HG02610 (cell line): ENCODE results near the gene KDM4B.
"Not testable (repeated sequence)": the region's sequence is repeated elsewhere in the genome, so short reads cannot be mapped to it uniquely, and the experiment has no call there.

Source experiments
- ATAC-seq: cut with Tn5 transposase; IDR thresholded peaks from one replicate; pipeline ENCODE4 v1.9.1; 2021; ENCODE audit warnings: mild to moderate bottlenecking, moderate library complexity; ENCODE audit not compliant: unreplicated experiment

Gene KDM4B

GRCh38 chr19:5012688-5013457 lies 44.0 kb downstream of the KDM4B start:
- no peak for ATAC-seq

DNA sequence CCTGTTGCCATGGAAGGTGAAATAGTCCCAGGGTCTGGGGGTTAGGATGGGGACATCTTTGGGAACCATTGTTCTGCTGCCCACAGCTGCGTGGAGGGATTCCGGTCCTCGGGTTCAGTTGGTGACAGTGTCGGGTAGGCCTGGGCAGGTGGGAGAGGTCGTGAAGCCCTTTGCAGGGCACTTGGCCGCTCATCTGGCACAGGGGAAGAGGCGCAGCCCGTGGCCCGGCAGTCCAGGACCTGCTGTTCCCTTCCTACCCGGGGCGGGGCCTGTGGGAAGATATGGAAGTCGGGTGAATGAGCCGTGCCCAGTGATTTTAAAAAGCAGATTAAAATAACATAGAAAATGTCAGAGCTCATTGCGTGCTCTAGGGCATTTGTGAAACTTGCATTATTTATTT lies 44.8 kb downstream of the KDM4B start:
- ATAC-seq, result no peak

DNA sequence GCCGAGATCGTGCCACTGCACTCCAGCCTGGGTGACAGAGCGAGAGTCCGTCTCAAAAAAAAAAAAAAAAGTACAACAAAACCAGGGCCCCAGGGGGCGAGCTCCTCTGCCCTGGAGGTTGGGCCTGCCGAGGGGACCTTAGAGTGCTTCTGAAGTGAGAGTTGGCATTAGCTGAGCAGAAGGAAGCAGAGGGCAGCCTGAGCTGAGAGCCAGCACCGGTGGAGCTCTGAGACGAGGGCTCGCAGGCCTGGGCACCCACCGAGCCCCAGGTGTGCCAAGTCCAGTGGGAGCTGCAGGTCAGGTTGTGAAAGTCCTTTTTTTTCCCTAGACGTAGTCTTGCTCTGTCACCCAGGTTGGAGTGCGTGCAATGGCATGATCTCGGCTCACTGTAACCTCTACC lies 46.0 kb downstream of the KDM4B start:
- ATAC-seq, result no peak

- no peak for ATAC-seq
Observed at GRCh38 chr19:5016268-5016667, 47.4 kb downstream of the KDM4B start.

- ATAC-seq, result no peak
Observed at GRCh38 chr19:5016781-5017180, 47.9 kb downstream of the KDM4B start.

DNA sequence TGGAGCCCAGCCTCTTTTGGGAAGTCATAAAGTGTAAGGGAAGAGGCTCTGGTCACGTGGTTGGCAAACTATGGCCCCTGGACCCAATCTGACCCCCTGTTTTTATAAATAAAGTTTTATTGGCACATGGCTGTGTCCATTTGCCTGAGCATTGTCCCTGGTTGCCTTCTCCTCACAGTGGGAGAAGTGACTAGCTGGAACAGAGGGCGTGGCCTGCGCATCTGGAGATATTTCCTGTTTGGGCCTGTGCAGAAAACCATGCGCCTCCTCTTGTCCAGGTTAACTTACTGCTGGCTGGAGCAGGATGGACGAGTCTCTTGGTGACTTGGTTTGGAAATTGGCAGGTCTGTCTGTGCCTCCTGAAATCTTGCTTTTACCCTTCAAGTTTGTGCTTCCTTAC lies 48.3 kb downstream of the KDM4B start:
- ATAC-seq, result no peak

GRCh38 chr19:5018224-5019015 lies 49.5 kb downstream of the KDM4B start:
- no peak for ATAC-seq

DNA sequence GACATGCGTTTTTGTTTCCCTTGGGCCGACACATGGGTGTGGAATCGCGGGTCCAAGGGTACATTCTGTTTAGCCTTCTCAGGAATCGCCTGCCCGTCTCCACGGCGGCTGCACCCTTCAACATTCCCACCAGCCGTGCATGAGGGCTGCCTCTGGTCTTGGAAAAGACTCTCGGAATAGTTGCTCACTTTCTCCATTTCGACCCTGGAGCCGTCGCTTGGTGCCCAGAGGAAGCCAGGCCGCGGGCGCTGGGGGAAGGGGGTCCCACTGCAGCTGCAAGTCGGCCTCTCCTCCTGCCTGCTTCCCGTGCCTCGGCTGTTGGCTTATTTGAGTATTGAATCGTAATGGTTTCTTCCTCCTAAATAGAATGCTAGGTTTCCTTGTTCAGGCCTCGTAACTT lies 51.5 kb downstream of the KDM4B start:
- no peak for ATAC-seq

DNA sequence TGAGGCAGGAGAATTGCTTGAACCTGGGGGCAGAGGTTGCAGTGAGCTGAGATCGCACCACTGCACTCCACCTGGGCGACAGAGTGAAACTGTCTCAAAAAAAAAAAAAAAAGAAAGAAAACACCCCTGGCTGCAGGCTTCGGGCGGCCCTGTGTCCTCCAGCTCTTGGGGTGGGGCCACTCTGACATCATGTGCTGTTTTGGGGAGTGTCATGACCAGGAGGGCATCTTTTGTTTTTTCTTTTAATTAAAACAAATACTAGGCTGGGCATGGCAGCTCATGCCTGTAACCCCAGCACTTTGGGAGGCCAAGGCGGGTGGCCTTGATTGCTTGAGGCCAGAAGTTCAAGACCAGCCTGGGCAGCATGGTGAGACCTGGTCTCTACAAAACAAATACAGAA lies 52.1 kb downstream of the KDM4B start:
- no peak for ATAC-seq

DNA sequence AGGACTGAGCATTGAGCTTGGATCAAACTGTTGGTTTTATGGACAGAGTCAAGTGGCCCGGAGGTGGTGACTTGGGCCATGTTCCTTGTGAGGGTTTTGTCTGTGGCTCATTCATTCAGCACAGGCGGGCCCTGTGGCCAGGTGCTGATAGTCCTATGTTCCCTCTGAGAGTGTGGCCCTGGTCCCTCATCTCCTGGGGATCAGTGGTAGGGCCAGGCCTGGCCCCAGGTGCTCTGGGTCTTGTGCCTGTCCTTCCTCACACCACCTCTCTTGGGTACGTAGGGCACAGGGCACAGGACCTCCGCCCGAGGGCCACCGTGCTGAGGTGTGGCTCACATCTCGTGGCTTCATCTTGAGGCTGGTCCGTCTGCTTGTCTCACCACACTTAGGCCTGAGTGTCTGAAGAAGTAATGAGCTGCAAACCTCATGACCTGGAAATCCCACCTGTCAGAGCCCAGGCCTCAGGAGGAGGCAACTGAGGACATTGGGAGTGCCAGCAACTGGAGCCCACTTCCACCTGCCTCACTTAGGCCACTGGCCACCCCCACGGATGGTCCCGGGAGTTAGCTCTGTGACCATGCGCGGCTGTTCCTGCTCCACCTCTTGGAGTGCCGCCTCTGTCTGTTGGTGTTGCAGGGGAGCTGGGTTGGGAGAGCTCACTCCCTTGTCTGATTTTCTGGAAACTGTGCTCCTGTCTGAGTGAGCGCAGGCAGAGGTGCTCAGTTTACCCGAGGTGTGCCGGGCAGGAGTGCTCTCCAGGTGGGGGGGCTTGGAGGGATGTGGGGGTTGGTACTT lies 53.4 kb downstream of the KDM4B start:
- no peak for ATAC-seq

DNA sequence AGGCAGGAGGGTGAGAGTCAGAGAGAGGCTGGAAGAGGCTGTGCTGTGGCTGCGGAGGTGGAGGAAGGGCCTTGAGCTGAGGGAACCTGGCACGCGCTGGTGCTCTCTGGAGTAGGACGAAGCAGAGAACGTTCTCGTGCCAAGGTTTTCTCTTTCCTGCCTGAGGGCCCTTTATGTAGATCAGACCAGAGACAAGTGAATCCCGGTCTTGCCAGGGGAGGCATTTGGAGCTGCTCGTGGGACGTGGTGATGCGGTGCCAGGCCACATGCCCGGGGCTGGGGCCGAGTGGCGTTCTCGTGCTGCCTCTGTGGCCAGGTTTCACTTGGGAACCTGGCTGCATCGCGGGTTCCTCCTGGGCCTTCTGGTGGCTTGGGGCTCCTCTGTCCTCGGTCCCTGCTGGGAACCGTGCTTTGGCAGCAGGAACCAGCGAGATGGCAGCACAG lies 54.2 kb downstream of the KDM4B start:
- ATAC-seq, result no peak

GRCh38 chr19:5024282-5024681 lies 55.4 kb downstream of the KDM4B start:
- ATAC-seq, result no peak

DNA sequence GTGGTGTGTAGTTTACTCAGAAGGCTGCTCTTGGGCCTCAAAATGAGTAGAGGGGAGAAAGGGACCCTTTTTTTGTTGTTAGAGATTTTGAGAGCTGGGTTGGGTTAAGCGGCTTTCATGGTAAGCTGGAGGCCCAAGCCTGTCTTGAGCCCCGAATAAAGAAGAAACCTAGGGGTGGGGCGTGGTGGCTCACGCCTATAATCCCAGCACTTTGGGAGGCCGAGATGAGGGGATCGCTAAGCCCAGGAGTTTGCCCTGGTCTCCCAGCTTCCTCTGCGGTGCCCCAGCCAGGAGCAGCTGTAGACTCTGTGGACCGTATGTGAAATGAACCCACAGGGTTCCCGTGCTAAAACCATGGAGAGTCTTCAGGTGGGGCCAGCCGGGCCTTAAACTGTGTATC lies 56.1 kb downstream of the KDM4B start:
- ATAC-seq, result no peak

DNA sequence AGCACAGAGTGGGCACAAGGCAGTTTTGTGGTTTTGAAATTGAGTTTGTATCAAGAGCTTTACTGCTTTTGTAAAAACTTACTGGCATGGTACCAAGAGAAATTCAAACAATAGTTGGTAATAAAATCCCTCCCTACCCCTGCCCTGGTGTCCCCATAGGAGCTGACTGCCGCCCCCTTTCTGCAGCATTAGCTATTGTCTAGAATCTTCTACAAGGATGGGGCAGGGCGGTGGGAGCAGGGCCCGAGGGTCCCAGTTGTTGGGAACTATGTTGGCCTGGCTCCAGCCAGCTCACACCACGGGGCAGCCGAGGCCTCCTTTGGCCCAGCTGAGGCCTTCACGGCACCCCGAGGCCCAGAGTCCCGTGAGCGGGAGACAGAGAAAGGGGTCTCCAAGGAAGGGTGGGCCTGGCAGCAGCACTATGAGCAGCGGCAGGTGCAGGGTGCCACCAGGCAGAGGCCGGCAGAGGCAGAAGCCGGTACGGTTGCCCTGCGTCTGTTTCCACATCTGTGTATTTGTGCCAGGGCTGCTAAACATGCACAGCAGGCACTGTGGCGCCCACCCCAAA lies 57.9 kb downstream of the KDM4B start:
- no peak for ATAC-seq

DNA sequence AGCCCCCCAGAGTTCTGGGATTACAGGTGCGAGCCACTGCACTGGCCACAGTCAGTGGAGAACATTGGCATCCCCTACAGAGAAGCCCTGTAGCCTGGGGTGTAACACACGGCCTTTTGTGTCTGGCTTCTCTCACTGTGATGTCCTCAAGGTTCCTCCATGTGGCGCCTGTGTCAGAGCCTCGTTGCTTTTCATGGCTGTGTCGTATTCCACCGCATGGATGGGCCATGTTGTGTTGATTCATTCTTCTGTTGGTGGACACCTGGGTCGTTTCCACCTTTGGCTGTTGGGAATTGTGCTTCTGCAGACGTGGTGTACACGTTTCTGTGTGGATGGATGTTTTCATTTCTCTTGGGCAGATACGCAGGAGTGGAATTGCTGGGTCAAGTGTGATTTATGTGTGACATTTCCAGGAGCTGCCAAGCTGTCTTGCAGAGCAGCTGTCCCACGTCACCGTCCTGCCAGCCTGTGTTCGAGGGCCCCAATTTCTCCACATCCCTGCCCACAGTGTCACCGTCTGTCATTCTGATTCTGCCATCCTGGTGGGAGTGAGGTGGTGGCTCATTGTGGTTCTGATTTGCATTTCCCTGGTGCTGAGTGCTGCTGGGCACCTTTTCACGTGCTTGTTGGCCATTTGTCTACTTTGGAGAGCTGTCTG lies 59.4 kb downstream of the KDM4B start:
- no peak for ATAC-seq

DNA sequence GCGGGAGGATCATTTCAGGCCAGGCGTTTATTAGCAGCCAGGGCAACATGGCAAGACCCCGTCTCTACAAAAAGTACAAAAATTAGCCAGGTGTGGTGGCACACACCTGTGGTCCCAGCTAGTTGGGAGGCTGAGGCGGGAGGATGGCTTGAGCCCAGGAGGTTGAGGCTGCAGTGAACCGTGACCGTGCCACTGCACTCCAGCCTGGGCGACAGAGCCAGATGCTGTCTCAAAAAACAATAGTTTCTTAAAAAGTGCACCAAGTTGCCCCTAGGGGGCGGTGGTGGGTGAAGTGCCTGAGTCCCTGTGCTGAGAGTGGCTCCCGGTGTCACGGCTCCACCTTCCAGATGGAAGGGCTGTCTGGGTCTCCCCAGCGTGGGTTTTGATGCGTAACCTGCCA lies 60.7 kb downstream of the KDM4B start:
- ATAC-seq, result not testable (repeated sequence)

- no peak for ATAC-seq
Observed at GRCh38 chr19:5030136-5030820, 61.4 kb downstream of the KDM4B start.

DNA sequence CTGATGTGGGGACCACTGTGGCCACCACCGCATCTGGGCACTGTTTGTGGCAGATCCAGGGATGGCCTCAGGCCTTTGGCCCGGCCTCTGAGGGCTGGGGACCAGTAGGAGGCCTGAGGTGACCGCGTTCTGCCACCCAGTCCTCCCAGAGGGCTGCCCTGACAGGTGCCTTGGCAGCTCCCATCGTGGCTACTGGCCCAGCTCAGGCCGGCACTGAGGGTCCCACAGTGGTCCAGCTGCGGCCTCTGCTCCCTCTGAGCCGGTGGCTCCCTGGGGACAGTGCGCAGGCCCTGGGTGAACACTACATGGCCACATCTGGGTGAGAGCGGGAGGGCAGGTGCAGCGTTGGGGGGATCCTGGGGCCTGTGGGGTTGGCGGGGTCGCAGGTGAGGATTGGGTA lies 61.9 kb downstream of the KDM4B start:
- ATAC-seq, result no peak

DNA sequence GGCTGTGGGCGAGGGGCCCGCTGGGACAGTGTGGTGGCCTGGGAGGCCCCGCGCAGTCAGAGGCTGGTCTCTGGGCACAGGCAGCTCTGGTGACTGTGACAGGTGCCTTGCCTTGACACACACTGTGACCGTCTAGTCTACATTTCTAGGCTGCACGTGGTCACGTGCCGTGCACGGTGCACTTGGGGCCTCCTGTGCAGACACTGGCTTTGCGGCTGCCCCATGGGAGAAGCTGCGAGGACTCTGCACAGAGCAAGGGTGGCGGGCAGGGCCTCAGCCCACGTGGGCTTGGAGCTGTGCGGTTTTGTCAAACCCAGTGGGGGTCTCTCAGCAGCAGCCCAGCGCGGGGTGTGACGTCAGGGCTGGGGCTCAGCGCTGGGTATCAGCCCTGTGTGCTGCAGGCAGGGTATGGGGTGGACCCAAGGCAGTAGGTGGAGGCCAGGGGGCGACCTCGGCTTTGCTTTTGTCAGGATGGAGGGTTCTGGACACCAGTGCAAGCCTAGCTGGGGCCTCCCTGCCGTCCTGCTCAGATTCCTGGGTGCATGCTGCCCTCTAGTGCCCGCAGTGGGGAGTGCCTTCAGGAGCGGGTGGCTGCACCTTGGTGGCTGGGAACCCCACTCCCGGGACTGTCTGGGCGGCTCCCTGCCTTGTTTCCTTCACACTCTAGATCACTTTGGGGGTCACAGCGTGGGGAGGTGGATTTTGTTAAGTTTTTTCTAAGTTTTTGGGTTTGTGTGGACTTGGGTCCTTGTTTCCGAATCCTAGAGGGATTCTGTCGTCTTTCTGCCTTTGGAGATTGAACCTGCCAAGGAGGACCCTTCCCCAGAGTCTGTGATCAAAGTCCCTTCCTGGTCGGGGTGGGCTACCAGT lies 62.6 kb downstream of the KDM4B start:
- ATAC-seq, result no peak
